ENCODE measurements around the gene RNF31.
"Not testable (repeated sequence)": the region's sequence is repeated elsewhere in the genome, so short reads cannot be mapped to it uniquely, and the experiment has no call there.

Gene RNF31

GRCh38 chr14:24198814-24199524, 51.7 kb downstream of the RNF31 start:
- H3K4me3 ChIP-seq (ENCODE audit: low read depth, low read length) = no peak overlapping the region
- DNase-seq (ENCODE audit: low read depth) = no peak
- in situ Hi-C loops (cut with HindIII; ENCODE audit: low sequenced_read_pairs) = no loop called here
- TF ChIP-seq CTCF (IDR thresholded peaks at IDR 0.05; ENCODE audit: low read depth, low read length, missing control alignments) = no peak

GRCh38 chr14:24202538-24202937, 55.2 kb downstream of the RNF31 start:
- in situ Hi-C loops (cut with HindIII; ENCODE audit: low sequenced_read_pairs) = loop anchor here (10.0 kb wide), 1 partner anchor 232 kb away; no protein-coding TSS in a partner anchor
- not testable (repeated sequence) for H3K4me3 ChIP-seq (ENCODE audit: low read depth, low read length); DNase-seq (ENCODE audit: low read depth)

- DNase-seq (ENCODE audit: low read depth); H3K4me3 ChIP-seq (ENCODE audit: low read depth, low read length): not testable (repeated sequence)
- in situ Hi-C loops (cut with HindIII; ENCODE audit: low sequenced_read_pairs) = loop anchor here (10.0 kb wide), 1 partner anchor 231 kb away; no protein-coding TSS in a partner anchor
These were observed 56.1 kb downstream of the RNF31 start for GRCh38 chr14:24203249-24203886.

- no peak for DNase-seq (ENCODE audit: low read depth)
- in situ Hi-C loops (cut with HindIII; ENCODE audit: low sequenced_read_pairs) = loop anchor here (10.0 kb wide), 1 partner anchor 230 kb away; no protein-coding TSS in a partner anchor
- TF ChIP-seq CTCF (IDR thresholded peaks at IDR 0.05; ENCODE audit: low read depth, low read length, missing control alignments) = no peak
- no peak overlapping the region for H3K4me3 ChIP-seq (ENCODE audit: low read depth, low read length)
These were observed 57.2 kb downstream of the RNF31 start for GRCh38 chr14:24204163-24205146.

- DNase-seq (ENCODE audit: low read depth) = no peak
- H3K4me3 ChIP-seq (ENCODE audit: low read depth, low read length) = no peak overlapping the region
- TF ChIP-seq CTCF (IDR thresholded peaks at IDR 0.05; ENCODE audit: low read depth, low read length, missing control alignments) = no peak
- in situ Hi-C loops (cut with HindIII; ENCODE audit: low sequenced_read_pairs) = loop anchor here (10.0 kb wide), 1 partner anchor 228 kb away; no protein-coding TSS in a partner anchor
These were observed 59.2 kb downstream of the RNF31 start for GRCh38 chr14:24206260-24207103.

- no peak overlapping the region for H3K4me3 ChIP-seq (ENCODE audit: low read depth, low read length)
- no peak for DNase-seq (ENCODE audit: low read depth)
- no peak for TF ChIP-seq CTCF (IDR thresholded peaks at IDR 0.05; ENCODE audit: low read depth, low read length, missing control alignments)
- in situ Hi-C loops (cut with HindIII; ENCODE audit: low sequenced_read_pairs) = loop anchor here (10.0 kb wide), 1 partner anchor 228 kb away; no protein-coding TSS in a partner anchor
These were observed 59.8 kb downstream of the RNF31 start for GRCh38 chr14:24207104-24207551.
